ENCODE results near the gene UBE2J1.

GRCh38 chr6:89359561-89359960 lies 7.0 kb upstream of the UBE2J1 start:
- TF ChIP-seq CTCF (IDR thresholded peaks at IDR 0.05; ENCODE audit: poor library complexity) (no peak), EZH2phosphoT487 (IDR thresholded peaks at IDR 0.05; ENCODE audit: low read depth, severe bottlenecking, unreplicated experiment) (no peak)

All from hepatocyte (in vitro differentiated cells).